Measurements from ENCODE around the gene CDC42EP1.

CDC42EP1 gene

GRCh38 chr22:37616201-37617083 lies 56.2 kb downstream of the CDC42EP1 start:
- no peak for DNase-seq

- DNase-seq: no peak
Observed at GRCh38 chr22:37617431-37617830, 57.2 kb downstream of the CDC42EP1 start.

- no peak for DNase-seq
Observed at GRCh38 chr22:37618072-37618656, 57.9 kb downstream of the CDC42EP1 start.

- DNase-seq: no peak
Observed at GRCh38 chr22:37618674-37619073, 58.4 kb downstream of the CDC42EP1 start.

Measured in activated CD4-positive, CD25-positive, alpha-beta regulatory T cell treated with anti-CD3 and anti-CD28 coated beads, Interleukin-2, amount 50 U/mL, for 72 hours (primary cell).